Epidermal melanocyte (primary cell): ENCODE results near the gene C20orf96.
"Not testable (repeated sequence)": the region's sequence is repeated elsewhere in the genome, so short reads cannot be mapped to it uniquely, and the experiment has no call there.

Experiments used
- DNase-seq: peaks from one replicate; pipeline ENCODE4 v3.0.0; 2011; ENCODE audit warnings: low spot score; ENCODE audit not compliant: insufficient read length

The C20orf96 gene

DNA sequence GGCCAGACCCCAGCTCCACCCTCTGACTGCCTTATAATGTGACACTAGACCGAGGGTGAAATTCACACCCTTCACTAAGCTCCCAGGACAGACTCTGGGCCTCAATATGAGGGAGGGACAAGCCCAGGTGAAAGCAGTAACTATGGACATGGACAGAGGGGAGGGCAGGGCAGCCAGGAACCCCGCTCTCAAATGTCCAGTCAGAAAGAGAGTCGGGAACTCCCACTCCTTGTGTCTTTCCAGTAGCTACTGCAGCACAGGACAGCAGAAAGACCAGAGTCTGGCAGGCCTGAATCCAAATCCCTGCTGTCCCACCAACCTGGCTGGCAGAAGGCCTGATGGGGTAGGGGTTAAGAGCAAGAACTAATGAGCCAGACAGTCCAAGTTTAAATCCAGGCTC, 6.4 kb downstream of the C20orf96 start:
- no peak for DNase-seq

DNA sequence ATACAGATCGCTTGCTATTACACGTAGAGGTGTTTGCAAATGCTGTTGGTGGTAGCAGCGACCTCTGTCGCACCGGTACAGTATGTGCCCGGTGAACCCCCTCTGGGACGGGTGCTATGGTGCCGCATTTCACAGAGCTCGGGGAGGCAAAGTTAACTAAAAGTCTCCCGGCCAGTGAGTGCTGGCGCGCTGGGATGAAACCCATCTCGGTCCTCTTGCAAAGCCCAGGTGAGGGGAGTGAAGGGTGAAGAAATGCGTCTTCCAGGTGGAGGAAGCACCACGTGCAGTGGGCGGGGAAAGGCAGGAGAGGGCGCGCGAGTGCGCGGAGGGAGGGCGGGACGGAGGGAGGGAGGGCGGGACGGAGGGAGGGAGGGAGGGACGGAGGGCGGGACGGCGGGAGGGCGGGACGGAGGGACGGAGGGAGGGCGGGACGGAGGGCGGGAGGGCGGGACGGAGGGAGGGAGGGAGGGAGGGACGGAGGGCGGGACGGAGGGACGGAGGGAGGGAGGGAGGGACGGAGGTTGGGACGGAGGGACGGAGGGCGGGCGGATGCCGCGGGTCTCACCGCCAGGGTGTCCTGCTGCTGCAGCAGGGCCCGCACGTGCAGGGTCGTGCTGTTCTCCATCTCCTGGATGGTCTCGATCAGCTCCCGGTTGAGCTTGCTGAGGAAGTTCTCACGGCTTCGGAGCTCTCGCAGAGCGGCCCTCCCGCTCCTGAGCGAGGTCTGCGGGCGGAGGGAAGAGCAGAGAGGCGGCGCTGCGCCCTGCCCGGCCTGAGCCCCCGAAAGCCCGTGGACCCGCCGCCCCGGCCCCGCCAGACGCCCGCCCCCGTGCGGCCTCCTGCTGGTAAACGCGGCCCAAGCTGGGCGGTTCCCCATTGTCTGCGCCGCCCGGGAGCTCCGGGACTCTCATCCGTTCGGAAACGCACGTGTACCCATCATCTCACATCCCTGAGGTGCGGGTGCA, 11.7 kb downstream of the C20orf96 start:
- DNase-seq: no peak

DNA sequence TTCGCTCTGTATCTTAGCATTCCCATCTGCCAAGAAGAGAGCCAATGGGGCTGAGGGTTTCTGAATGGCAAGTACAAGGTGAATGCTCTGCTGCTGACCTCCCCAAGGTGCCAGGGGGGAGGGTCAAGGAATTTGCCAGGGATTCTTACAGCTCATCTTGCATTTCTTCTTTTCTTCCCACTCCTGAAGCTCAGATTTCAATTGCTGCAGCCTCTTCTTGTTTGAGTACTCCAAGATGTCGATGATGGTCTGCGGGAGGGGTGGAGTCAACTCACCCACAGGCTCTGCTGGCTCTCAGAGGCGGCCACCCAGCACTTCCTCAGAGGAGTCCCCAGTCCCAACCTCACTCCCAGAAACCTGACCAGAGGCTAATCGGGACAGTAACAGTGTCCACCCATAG, 12.4 kb downstream of the C20orf96 start:
- DNase-seq: no peak

DNA sequence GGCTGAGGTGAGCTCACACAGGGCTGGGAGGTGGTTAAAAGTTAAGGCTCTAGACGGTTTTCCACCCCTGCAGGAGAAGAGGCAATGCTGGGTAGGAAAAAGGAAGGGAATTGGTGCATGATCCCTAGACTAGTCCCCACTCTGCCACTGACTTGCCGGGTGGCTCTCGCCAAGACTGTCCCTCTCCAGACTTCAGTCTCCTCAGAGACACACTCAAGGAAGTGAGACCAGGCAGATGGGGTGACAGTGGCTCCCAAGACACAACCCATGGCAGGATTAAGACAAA, 13.1 kb downstream of the C20orf96 start:
- DNase-seq: no peak

DNA sequence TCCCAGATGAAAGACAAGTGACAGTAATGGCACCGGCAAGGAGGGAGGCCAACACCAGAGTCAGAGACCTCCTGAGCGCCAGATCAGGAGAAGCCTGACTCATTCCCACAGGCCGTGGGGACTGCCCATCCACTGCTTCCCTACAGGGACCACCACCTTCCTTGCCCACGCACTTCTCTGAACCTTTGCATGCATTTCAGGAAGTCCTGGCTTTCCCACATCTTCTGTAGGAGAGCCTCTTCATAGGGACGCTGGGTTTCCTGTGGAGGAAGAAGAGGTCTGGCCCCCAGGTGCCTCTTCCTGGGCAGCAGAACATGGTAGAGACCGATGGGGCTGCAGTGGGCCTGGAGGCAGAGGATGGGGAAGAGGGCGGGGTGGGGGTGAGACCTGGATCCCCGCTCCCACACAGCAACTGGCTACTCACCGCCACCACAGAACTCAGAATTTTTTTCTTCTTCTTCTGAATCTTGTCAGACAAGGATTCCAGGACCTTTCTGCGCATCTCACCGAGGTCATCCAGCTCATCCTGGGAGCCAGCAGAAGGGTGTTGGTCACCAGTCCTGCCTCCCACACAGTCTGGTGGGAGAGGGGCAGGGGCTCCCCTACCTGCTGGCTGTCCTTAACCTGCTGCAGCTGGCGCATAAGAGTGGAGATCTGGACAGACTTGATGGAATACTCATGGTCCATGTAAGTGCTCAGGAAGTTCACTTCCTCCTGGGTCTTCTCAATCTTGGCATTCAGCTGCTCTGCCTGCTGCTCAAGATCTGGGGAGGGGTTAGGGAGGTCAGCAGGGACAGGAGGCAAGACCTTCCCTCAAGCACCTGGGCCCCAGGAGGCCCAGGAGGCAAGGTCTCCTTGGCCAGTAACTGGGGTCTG, 13.7 kb downstream of the C20orf96 start:
- no peak for DNase-seq

DNA sequence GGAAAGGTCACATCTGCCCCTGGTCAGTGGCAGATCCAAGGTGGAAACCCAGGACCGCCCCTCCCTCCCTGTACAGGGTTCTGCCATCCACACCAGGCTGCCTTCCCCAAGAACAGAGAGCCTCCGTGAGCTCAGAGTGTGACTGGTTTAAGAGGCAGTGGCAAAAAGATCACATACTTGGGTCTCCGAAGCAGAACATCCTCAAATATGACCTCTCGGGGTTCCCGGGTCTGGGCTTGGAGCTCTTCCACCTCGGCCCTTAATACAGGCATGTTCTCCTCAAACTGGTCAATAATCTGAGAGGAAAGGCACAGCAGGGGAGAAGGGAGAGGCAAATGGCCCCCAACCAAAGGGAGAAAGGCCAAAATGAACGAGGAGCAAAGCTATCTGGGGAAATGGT, 14.8 kb downstream of the C20orf96 start:
- DNase-seq: no peak

DNA sequence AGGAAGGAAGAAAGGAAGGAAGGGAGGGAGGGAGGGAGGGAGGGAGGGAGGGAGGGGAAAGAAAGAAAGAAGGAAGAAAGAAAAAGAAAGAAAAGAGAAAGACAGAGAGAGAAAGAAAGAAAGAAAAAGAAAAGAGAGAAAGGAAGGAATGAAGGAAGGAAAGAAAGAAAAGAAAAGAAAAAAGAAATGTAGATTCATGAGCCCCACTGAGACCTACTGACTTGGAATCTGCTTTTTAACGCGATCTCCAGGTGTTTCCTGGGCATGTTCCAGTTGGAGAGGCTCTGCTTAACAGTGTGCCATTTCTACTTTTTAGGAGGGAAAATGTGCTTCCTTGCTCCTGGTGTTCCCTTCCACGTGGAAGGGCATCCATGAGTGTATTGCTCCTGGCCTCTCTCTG, 16.7 kb downstream of the C20orf96 start:
- no peak for DNase-seq

DNA sequence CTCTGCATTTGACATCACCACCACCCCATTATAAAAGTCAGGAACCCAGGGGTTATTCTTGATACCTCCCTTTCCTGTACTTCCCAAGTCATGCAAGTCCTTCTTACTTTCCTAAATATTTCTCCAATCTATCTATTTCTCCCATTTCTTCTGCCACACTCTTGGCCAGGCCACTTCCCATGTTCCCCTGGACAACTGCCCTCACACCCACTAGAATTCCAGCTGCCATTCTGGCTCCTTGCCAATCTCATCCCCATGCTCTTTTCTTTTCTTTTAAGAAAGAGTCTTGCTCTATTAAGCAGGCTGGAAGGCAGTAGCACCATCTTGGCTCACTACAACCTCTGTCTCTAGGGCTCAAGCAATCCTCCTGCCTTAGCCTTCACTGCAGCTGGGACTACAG, 17.8 kb downstream of the C20orf96 start:
- no peak for DNase-seq

DNA sequence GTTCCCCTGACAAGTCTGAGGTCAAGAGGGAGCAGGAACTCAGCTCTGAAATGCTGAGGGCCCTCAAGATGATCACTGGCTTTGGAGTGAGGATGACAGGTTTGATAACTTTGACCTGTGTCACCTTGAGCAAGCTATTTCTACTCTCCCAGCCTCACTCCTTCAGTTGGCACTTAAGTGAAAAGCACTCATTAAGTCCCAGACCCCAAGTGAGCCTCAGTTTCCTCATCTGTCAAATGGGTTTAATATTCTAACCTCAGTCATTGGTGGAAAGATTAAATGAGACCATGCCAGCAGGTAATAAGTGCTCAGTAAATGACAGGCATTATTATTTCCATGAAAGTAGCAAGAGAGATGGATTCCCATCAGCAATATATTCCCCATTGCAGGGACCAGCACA, 19.0 kb downstream of the C20orf96 start:
- no peak for DNase-seq

DNA sequence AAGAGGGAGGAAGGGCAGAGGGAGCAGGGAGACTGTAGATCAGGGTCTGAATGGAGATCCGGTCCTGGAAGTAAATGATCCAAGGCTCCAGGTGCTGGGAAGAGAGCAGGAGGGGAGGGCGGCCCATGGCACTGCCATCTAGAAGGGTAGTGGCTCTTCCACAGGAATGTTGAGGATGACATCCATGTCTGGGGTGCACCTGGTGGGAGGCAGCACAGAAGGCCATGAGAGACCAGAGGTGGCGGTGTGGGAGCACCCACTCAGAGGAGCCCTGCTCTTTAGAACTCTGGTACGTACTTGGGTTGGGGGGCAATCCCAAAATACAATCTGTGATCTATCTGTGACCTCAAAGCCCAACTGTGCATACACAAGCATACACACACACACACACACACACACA, 19.5 kb downstream of the C20orf96 start:
- DNase-seq: no peak

DNA sequence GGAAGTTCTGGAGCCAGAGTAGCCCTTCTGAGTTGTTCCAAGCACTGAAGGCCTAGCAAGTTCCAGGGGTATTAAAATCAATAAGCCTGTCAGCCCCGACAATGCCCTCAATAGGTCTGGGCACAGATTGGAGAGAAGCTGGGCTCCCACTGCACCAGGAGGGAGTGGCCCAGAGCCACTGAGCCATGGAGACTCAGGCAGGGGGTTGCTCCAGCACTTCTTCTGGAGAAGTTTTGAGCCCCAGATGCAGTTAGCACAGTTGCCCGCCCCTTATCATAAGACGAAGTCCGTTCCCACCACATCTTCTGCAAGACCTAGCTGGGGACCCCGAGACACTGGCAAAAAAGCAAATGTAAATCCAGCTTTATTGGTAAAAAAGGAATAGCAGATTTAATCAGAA, 20.0 kb downstream of the C20orf96 start:
- DNase-seq: no peak

DNA sequence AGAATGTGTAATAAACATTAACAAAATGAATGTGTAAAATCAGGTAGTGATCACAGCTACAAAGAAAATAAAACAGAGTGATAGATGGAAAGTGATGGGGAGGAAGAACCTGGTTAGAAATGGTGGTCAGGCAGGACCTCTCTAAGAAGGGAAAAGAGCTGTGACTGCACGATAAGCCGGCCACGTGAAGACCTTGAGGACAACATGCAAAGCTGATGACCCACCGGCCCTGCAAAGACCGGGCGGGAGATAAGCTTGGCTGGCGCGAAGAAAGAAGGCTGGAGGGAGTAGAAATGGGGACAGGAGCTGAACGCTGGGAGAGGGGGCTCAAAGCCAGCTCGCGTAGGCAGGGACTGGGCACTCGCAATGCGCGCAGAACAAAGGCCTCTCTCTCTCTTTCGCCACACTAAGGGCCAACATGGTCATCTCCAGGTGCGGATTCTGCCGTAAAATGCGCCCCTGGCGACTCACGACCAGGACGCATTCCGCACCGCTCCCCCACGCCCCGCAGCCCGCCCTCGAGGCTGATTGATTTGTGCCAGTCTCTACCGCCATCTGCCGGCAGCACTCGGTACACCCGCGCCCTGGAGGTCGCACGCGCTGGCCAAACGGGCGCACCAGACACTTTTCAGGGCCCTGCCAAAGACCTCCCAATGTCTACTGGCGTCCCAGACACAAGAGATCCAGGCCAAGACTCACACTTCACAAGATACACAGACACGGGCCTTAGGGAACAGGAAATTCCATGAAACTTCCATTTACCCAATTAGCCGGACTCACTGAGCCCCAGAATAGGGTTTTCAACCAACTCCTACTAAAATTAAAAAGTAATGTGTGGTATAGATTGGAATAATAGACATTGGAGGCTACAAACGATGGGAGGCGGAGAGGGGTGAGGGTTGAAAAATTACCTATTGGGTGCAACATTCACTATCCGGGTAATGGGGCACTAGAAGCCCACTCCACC, 23.7 kb downstream of the C20orf96 start:
- DNase-seq: peak; percentile 78

DNA sequence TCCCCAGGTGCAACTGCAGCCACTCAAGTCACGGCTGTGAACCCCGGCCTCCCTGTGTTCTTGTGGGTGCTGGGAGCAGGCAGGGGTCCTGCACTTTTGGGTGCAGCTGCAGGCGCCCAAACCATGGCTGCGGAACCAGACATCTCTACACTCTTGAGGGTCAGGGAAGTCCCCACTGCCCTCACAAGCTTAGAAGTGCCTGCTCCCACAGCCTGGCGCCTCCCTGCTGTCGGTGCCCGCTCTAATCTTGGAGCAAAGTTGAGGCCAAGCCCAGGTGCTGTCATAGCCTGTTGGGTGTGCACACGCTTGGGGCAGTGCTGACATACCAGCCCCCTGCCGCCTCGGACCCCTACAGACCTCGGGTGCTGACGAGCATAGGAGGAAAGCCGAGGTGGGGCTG, 26.8 kb downstream of the C20orf96 start:
- no peak for DNase-seq

DNA sequence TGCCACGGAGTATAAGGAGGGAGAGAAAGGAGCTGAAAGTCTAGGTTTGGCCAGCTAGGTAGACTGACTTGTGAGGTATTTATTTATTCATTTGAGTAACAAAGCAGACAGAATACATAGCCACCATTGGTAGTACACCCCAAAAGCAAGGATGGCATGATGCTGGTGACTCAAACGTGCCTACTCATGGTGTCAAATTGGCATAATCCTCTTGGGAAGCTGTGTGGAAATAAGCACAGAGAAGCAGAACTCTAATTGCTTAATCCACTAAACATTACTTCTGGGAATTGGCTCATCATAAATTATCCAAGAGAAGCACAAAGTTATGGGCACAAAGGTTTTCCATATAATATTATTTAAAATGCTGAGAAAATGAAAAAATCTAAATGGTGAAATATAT, 30.6 kb downstream of the C20orf96 start:
- no peak for DNase-seq

DNA sequence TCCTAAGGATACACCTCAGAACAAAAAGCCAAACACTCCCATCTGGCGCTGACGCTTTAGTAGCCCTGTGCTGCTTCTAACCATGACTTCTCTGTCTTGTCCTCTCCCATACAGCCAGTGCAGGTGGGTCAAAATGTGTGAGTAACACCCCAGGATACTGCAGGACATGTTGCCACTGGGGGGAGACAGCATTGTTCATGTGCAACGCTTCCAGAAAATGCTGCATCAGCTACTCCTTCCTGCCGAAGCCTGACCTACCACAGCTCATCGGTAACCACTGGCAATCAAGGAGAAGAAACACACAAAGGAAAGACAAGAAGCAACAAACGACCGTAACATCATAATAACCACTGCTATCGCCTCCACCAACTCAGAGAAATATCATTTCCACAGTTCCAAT, 31.6 kb downstream of the C20orf96 start:
- DNase-seq: no peak

DNA sequence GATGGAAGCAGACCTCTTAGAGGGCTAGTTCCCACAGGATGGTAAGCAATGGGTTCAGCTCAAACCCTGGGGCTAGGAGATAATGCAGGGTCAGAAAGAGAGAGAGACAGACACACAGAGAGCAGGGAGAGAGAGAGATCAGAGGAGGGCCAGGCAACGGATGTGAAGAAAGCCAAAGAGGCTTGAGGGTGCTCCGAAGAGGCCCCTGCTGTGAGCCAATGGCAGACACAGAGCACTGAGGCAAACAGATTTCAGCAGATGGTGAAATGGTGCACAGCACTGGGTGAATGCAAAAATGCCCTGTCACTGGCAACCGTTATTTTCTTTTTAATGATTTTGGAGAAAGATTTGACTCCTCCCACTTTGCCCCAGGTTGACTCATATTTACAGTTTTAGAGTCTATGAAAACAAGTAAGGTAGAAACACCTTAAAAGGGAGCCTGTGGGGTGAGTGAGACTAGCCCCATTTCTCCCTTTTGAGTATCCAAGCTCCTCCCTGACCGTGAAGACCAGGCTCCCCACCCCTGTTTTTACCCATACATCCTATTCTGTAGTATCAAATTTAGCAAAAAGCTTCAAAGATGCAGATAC, 32.2 kb downstream of the C20orf96 start:
- no peak for DNase-seq

DNA sequence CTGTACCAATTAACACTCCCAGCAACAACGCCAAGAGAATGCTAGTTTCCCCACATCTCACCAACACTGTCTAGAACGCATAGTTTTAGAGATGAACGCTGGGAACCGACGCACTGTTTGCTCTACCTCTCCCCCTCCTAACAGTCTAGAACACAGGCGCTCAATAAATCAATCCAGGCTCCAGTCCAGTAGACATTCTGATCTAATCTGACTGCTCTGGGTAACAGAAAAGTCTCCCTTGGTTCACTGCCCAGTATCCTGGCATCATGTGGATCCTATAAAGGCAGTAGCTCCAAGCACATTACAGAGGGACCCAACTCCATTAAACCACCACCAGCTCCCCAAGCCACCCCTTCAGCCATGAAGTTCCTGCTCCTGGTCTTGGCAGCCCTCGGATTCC, 33.1 kb downstream of the C20orf96 start, which contains the start of gene DEFB132:
TSS of gene DEFB132 (plus strand) at position 306 of the 400 bp plus-strand sequence. CDS start at position 361, 55 bp downstream.
- DNase-seq: no peak

DNA sequence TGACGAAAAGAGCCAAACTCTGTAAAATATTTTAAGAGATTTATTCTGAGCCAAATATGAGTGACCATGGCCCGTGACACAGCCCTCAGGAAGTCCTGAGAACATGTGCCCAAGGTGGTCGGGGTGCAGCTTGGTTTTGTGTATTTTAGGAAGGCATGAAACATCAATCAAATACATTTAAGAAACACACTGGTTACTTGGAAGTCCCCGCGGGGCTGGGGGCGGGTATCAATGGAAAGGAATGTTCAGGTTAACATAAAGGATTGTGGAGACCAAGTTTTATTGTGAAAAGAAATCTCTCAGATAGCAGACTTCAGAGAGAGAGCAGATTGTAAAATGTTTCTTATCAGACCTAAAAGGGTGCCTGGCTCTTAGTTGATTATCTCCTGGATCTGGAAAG, 37.1 kb downstream of the C20orf96 start:
- not testable (repeated sequence) for DNase-seq

DNA sequence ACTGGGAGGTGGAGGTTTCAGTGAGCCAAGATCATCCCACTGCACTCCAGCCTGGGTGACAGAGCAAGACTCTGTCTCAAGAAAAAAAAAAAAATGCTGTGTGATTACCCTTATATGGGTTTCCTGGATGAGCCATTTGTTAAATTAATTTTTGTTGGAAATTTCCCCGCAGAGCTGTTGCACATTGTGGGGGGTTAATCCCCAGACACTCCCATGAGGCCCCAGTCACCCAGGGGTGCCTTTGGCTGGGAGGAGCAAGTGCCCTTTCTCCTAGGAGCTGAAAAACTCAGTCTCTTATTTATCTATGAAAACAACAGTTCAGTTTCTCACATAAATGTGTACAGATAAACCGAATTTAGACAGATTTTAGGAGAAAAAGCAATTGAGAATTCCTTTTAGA, 37.7 kb downstream of the C20orf96 start:
- DNase-seq: no peak

DNA sequence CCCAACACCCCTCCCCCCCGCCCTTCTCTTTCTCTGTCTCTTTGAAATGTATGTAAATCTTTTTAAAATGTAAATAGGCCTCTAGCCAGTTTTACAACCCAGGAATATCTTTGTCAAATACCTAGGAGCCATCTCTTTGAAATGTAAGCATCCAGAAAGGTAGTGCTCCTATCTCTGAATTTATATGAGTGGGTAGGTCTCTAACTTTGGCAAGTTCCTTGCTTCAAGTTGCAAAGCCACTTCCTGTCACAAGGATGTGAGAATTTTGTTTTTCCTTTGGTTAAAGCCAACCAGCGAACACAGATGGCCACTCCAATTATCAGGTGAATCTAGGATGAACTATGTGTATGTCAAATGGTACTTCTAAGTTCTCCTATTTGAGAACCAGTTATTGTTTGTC, 39.2 kb downstream of the C20orf96 start:
- DNase-seq: no peak

DNA sequence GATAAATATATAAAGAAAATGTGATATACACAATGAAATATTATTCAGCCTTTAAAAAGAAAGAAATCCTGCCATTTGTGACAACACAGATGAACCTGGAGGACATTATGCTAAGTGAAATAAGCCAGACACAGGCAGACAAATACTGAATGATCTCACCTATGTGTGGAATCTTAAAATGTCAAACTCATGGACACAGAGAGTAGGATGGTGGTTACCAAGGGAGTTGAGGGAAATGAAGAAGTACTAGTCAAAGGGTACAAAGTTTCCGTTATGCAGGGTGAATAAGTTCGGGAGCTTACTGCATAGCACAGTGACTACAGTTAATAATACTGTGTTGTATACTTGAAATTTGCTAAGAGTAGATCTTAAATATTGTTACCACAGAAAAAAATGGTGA, 47.6 kb downstream of the C20orf96 start:
- no peak for DNase-seq
